GM12878 (cell line): ENCODE data around the gene HSFX3. TPM values are rescaled to one million over a fixed set of nuclear protein-coding genes. Genes with fewer than 3 reads are reported as not detected.
"Not testable (repeated sequence)": the region's sequence is repeated elsewhere in the genome, so short reads cannot be mapped to it uniquely, and the experiment has no call there.

Experiments
- ATAC-seq: fragments of 200-7000 bp; cut with Tn5 transposase; 3 replicates; pipeline ENCODE4 v1.9.1; 2020; ENCODE audit warnings: mild to moderate bottlenecking, moderate library complexity
- BruUV-seq: library from RNA; stranded (reverse); fragments of 400-500 nt; replicated peaks from 2 replicates; lab custom pipeline; 2021; lab: Mats Ljungman, UMichigan
- CTCF ChIA-PET: fragments of 300-600 bp; sonication (Branson Sonifier 250); formaldehyde crosslinking; extraction: SDS; loops from one replicate; lab custom pipeline; 2021; ENCODE audit warnings: inconsistent platforms; lab: Yijun Ruan, JAX
- POLR2A ChIA-PET: fragments of 350-600 bp; formaldehyde crosslinking; extraction: SDS; loops from one replicate; lab custom pipeline; 2021; ENCODE audit warnings: inconsistent platforms; lab: Charles Lee
- RAD21 ChIA-PET: fragments of 300-600 bp; sonication (Branson Sonifier 250); formaldehyde crosslinking; loops from one replicate; lab custom pipeline; 2023; ENCODE audit warnings: antibody characterized with exemption; ENCODE audit not compliant: unreplicated experiment; lab: Charles Lee
- SMC1A ChIA-PET: fragments of 300-600 bp; sonication (Branson Sonifier 250); formaldehyde crosslinking; loops from one replicate; lab custom pipeline; 2023; ENCODE audit not compliant: unreplicated experiment, uncharacterized antibody; lab: Charles Lee
- DNase-seq: peaks from one replicate; pipeline ENCODE4 v3.0.0-alpha.2; 2011; ENCODE audit warnings: low read depth, low spot score
- FAIRE-seq: peaks from 3 replicates; lab custom pipeline; 2011; peaks lifted over from hg19 to GRCh38; lab: Jason Lieb, UNC
- H2AFZ ChIP-seq: 2 replicates; pipeline ENCODE4 v1.6.0; 2011; ENCODE audit warnings: low read depth, low read length, control low read depth; ENCODE audit not compliant: control insufficient read depth
- H3K27ac ChIP-seq: 2 replicates; pipeline ENCODE4 v1.5.1; 2011; ENCODE audit warnings: control low read depth; ENCODE audit not compliant: control insufficient read depth, insufficient read depth
- H3K27me3 ChIP-seq, 2 experiments: replicated peaks in 1 of 2; 2 replicates each; pipeline versions ENCODE4 v1.6.0 to v1.6.1; 2011; ENCODE audit warnings: low read length in 1 of 2; ENCODE audit not compliant: control insufficient read depth in 2 of 2, insufficient read depth in 2 of 2
- H3K36me3 ChIP-seq, 2 experiments: 2 replicates each; pipeline ENCODE4 v1.5.1; 2011; ENCODE audit warnings: low read length in 1 of 2; ENCODE audit not compliant: control insufficient read depth in 2 of 2, insufficient read depth in 2 of 2
- H3K4me1 ChIP-seq: 2 replicates; pipeline ENCODE4 v1.6.1; 2011; ENCODE audit warnings: mild to moderate bottlenecking, low read length, moderate library complexity, mixed read lengths; ENCODE audit not compliant: control insufficient read depth, insufficient read depth
- H3K4me2 ChIP-seq: 2 replicates; pipeline ENCODE4 v1.6.0; 2011; ENCODE audit warnings: control low read depth; ENCODE audit not compliant: control insufficient read depth, insufficient read depth
- H3K4me3 ChIP-seq: fragments of 200-600 bp; sonication (generic); 2 replicates; pipeline ENCODE4 v1.5.1; 2016
- H3K79me2 ChIP-seq: 2 replicates; pipeline ENCODE4 v1.6.0; 2011; ENCODE audit warnings: low read length; ENCODE audit not compliant: control insufficient read depth, insufficient read depth
- H3K9ac ChIP-seq: 2 replicates; pipeline ENCODE4 v1.8.0; 2011; ENCODE audit warnings: low read length, control low read depth, mixed read lengths; ENCODE audit not compliant: control insufficient read depth, insufficient read depth
- H3K9me3 ChIP-seq: replicated peaks from 3 replicates; pipeline ENCODE4 v1.5.1; 2011; ENCODE audit warnings: mild to moderate bottlenecking, low read length; ENCODE audit not compliant: control insufficient read depth, insufficient read depth
- H4K20me1 ChIP-seq: 2 replicates; pipeline ENCODE4 v1.6.0; 2011; ENCODE audit not compliant: control insufficient read depth, insufficient read depth
- CBFB ChIP-seq: IDR thresholded peaks from 2 replicates; pipeline ENCODE4 v1.6.1; 2016; ENCODE audit warnings: antibody characterized with exemption, low read depth
- CBX5 ChIP-seq: sonication (generic); IDR thresholded peaks from 2 replicates; pipeline ENCODE4 v1.6.1; 2016; ENCODE audit warnings: low read depth, moderate library complexity, mild to moderate bottlenecking, inconsistent platforms
- EP300 ChIP-seq, 2 experiments: fragments of 150-350 bp in 1 of 2; IDR thresholded peaks; 2 replicates each; pipeline ENCODE4 v1.6.1; 2011 to 2012; ENCODE audit warnings: low read depth in 2 of 2, low read length in 2 of 2, borderline replicate concordance in 1 of 2, improper control_type of control experiment in 1 of 2, inconsistent platforms in 1 of 2; ENCODE audit not compliant: control insufficient read depth in 1 of 2
- FOXK2 ChIP-seq: fragments of 450-650 bp; IDR thresholded peaks from 2 replicates; pipeline ENCODE4 v1.6.1; 2017; ENCODE audit warnings: mild to moderate bottlenecking, moderate library complexity
- GATAD2B ChIP-seq: fragments of 450-650 bp; conservative IDR thresholded peaks from 2 replicates; pipeline ENCODE4 v1.6.1; 2017; ENCODE audit warnings: low read depth, mild to moderate bottlenecking, moderate library complexity
- POU2F2 ChIP-seq: IDR thresholded peaks from 3 replicates; pipeline ENCODE4 v1.6.1; 2011; ENCODE audit warnings: low read depth, mild to moderate bottlenecking, low read length, borderline replicate concordance
- RUNX3 ChIP-seq: IDR thresholded peaks from 2 replicates; pipeline ENCODE4 v1.6.1; 2012; ENCODE audit warnings: low read length, inconsistent platforms
- SIN3A ChIP-seq: IDR thresholded peaks from 2 replicates; pipeline ENCODE4 v1.6.1; 2012; ENCODE audit warnings: low read depth, low read length, improper control_type of control experiment
- SREBF1 ChIP-seq: IDR thresholded peaks from 2 replicates; pipeline ENCODE4 v1.6.1; 2012; ENCODE audit warnings: mild to moderate bottlenecking, low read length
- TBL1XR1 ChIP-seq: IDR thresholded peaks from 2 replicates; pipeline ENCODE4 v1.6.1; 2012; ENCODE audit warnings: low read depth, low read length, improper control_type of control experiment
- WGBS: methylation state at CpG from one replicate; pipeline ENCODE4 v1.1.6; 2016; ENCODE audit warnings: low lambda C conversion rate; ENCODE audit not compliant: insufficient replicate concordance, insufficient coverage; ENCODE audit errors: missing lambda C conversion rate; 5-methylcytosine and 5-hydroxymethylcytosine counted together
- in situ Hi-C: fragments of 300-500 bp; cut with MboI; formaldehyde crosslinking; loops from 9 replicates; pipeline ENCODE4 v1.14.3; 2018; ENCODE audit warnings: mixed read lengths
- intact Hi-C: fragments of 100-400 bp; cut with micrococcal nuclease; formaldehyde crosslinking; loops from one replicate; pipeline ENCODE4 v1.14.2; 2022; ENCODE audit not compliant: unreplicated experiment
- polyA plus RNA-seq, 11 experiments: library from polyadenylated mRNA; depleted of rRNA in 4 of 11; unstranded in 6 of 11; stranded (reverse) in 5 of 11; fragments of >200 nt; fragmentation: Nextera tagmentation in 4 of 11; fragmentation: Illumina TruSeq in 1 of 11; extraction: Ambion mirVana in 4 of 11; extraction: Trizol in 1 of 11; gene quantifications; 1 replicate in 1 of 11; 2 replicates in 10 of 11; pipeline versions ENCODE4 v1.2.1 to v1.2.3, GENCODE V29; 2011 to 2016; ENCODE audit warnings: inconsistent platforms in 2 of 11, missing spikeins in 2 of 11, low read depth in 1 of 11
- total RNA-seq, 4 experiments: library from RNA; depleted of rRNA in 3 of 4; stranded (reverse); fragments of >200 nt in 3 of 4; fragmentation: Illumina TruSeq in 1 of 4; extraction: Trizol in 1 of 4; gene quantifications; 2 replicates each; pipeline versions ENCODE4 v1.2.1 to v1.2.3, GENCODE V29; 2013 to 2021
- TF ChIP-seq, protein P1 (sequence below): fragments of 150-350 bp; IDR thresholded peaks from 2 replicates; pipeline ENCODE4 v1.6.1; 2016; ENCODE audit warnings: low read depth, low read length

HSFX3 gene
- total and polyA plus RNA-seq, 10 of the 15 experiments (the other 5 are each of a cell fraction or from before 2014, with no cell fraction given): 0.05 to 0.40 (median 0.29) TPM; not detected in 5

DNA sequence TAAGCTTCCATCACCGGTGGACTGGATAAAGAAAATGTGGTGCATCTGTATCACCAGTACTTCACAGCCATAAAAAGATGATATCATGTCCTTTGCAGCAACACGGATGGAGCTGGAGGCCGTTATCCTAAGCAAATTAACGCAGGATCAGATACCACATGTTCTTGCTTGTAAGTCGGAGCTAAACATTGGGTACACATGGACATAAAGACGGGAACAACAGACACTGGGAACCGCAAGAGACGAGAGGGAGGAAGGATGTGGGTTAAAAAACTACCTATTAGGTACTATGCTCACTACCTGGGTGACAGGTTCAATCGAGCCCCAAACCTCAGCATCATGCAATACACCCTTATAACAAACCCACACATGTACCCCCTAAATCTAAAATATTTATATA, 28.3 kb downstream of the HSFX3 start:
- SMC1A ChIA-PET: interaction anchor here (0.7 to 2.7 kb wide), 2 partner anchors 9 to 18 kb away, joined by 3 to 20 read pairs; no protein-coding TSS in a partner anchor
- Histone ChIP-seq H3K36me3 (no peaks in the 10 kb centered on the region), H3K79me2 (no peaks in the 10 kb centered on the region), H3K4me3 (no peak overlapping the region), H3K9me3 (no peaks in the 10 kb centered on the region; the same call in 2 of the 3 replicates), H3K27ac (no peak overlapping the region), H3K27me3 (no peaks in the 10 kb centered on the region), H3K9ac (no peak overlapping the region), H2AFZ (no peak overlapping the region), H3K4me2 (no peak overlapping the region), H4K20me1 (no peaks in the 10 kb centered on the region), H3K4me1 (peaks cover 11% of the 10 kb centered on the region)
- BruUV-seq: no TSS peak
- intact Hi-C loops: no loop called here
- RAD21 ChIA-PET: interaction anchor here (0.7 to 0.8 kb wide), 2 partner anchors 8 to 9 kb away, joined by 3 read pairs; no protein-coding TSS in a partner anchor
- CTCF ChIA-PET: interaction anchor here (1.1 to 11.7 kb wide), 3 partner anchors 8 to 15 kb away, joined by 3 to 88 read pairs (median 4); no protein-coding TSS in a partner anchor
- FAIRE-seq (no peak), DNase-seq (no peak), ATAC-seq (no peak)
- TF ChIP-seq POU2F2 (no peak), FOXK2 (no peak), GATAD2B (no peak), EP300 (IDR thresholded peaks at IDR 0.05; ENCODE audit: borderline replicate concordance in 1 of 2, control insufficient read depth in 1 of 2, low read depth in 2 of 2, low read length in 2 of 2) (no peak), CBX5 (no peak), SREBF1 (no peak), TBL1XR1 (no peak), RUNX3 (no peak), SIN3A (no peak), CBFB (no peak)
- TF ChIP-seq, protein P1, sequence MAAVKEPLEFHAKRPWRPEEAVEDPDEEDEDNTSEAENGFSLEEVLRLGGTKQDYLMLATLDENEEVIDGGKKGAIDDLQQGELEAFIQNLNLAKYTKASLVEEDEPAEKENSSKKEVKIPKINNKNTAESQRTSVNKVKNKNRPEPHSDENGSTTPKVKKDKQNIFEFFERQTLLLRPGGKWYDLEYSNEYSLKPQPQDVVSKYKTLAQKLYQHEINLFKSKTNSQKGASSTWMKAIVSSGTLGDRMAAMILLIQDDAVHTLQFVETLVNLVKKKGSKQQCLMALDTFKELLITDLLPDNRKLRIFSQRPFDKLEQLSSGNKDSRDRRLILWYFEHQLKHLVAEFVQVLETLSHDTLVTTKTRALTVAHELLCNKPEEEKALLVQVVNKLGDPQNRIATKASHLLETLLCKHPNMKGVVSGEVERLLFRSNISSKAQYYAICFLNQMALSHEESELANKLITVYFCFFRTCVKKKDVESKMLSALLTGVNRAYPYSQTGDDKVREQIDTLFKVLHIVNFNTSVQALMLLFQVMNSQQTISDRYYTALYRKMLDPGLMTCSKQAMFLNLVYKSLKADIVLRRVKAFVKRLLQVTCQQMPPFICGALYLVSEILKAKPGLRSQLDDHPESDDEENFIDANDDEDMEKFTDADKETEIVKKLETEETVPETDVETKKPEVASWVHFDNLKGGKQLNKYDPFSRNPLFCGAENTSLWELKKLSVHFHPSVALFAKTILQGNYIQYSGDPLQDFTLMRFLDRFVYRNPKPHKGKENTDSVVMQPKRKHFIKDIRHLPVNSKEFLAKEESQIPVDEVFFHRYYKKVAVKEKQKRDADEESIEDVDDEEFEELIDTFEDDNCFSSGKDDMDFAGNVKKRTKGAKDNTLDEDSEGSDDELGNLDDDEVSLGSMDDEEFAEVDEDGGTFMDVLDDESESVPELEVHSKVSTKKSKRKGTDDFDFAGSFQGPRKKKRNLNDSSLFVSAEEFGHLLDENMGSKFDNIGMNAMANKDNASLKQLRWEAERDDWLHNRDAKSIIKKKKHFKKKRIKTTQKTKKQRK: no peak
- POLR2A ChIA-PET: interaction anchor here (0.6 to 2.2 kb wide), 4 partner anchors 9 to 307 kb away, joined by 3 to 10 read pairs (median 4); partner anchors contain the start of genes EOLA1 and IDS
- 27% methylated on average over 8 of the region's 9 CpGs for WGBS
- in situ Hi-C loops: loop anchor here (10.0 to 25.0 kb wide), 2 partner anchors 113 to 1166 kb away; partner anchors contain the start of genes MTMR1 and TMEM185A

DNA sequence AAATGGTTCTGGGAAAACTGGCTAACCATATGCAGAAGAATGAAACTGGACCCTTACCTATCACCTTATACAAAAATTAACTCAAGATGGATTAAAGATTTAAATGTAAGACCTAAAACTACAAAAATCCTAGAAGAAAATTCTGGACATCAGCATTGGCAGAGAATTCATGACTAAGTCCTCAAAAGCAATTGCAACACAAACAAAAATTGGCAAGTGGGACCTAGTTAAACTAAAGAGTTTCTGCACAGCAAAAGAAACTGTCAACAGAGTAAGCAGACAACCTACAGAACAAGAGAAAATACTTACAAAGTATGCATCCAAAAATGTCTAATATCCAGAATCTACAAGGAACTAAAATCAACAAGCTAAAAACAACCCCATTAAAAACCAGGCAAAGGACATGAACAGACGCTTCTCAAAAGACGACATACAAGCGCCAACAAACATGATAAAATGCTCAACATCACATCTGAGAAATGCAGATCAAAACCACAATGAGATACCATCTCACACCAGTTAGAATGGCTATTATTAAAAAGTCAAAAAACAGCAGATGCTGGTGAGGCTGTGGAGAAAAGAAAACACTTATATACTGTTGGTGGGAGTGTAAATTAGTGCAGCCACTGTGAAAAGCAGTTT, 29.0 kb downstream of the HSFX3 start:
- intact Hi-C loops, H3K4me3 ChIP-seq, H4K20me1 ChIP-seq, H3K9ac ChIP-seq, RAD21 ChIA-PET, FAIRE-seq, ATAC-seq, DNase-seq, H3K9me3 ChIP-seq, H3K36me3 ChIP-seq, H3K27me3 ChIP-seq, BruUV-seq, H3K4me2 ChIP-seq, H3K27ac ChIP-seq, H3K79me2 ChIP-seq, H2AFZ ChIP-seq, H3K4me1 ChIP-seq: not testable (repeated sequence)
- CTCF ChIA-PET: interaction anchor here (0.6 to 11.7 kb wide), 2 partner anchors 8 to 1591 kb away, joined by 3 to 88 read pairs; no protein-coding TSS in a partner anchor
- WGBS: 74% methylated on average over 3 of the region's 3 CpGs
- POLR2A ChIA-PET: interaction anchor here (0.6 to 2.2 kb wide), 2 partner anchors 16 to 307 kb away, joined by 3 to 10 read pairs; partner anchors contain the start of gene IDS
- in situ Hi-C loops: loop anchor here (10.0 to 25.0 kb wide), 2 partner anchors 114 to 1167 kb away; partner anchors contain the start of genes MTMR1 and TMEM185A
- SMC1A ChIA-PET: interaction anchor here (0.7 to 2.7 kb wide), 2 partner anchors 8 to 18 kb away, joined by 3 to 20 read pairs; no protein-coding TSS in a partner anchor
